ENCODE measurements around the gene ABCC9.
"Not testable (repeated sequence)": the region's sequence is repeated elsewhere in the genome, so short reads cannot be mapped to it uniquely, and the experiment has no call there.

ABCC9 gene

DNA sequence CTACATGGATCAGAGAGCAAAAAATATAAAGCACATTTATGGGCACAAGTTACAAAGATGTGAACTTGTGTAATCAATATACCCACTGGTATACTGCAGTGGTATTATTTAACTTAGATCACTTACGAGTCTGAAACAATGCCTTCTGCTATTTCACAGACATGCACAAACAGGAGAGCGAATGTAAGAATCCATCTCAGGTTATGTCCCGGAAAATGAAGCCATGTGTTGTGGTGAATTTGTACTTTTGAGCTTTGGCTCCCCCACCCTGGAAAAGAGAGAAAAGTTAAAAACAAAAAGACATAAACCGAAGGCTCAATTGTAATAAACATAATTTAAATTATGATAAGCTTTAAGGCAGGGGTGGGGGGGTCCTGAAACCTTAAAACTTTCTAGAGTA lies 7.6 kb downstream of the ABCC9 start:
- DNase-seq = no peak

- not testable (repeated sequence) for DNase-seq
Measured at GRCh38 chr12:21929972-21930371, 11.3 kb downstream of the ABCC9 start.

GRCh38 chr12:21925296-21925913 lies 15.8 kb downstream of the ABCC9 start:
- no peak for DNase-seq

DNA sequence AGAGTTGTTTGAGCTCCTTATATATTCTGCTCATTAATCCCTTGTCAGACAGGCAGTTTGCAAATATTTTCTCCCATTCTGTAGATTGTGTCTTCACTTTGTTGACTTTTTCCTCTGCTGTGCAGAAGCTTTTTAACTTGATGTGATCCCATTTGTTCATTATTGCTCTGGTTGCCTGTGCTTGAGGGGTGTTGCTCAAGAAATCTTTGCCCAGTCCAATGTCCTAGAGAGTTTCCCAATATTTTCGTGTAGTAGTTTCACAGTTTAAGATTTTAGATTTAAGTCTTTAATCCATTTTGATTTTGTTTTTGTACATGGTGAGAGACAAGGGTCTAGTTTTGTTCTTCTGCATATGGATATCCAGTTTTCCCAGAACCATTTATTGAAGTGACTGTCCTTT lies 19.8 kb downstream of the ABCC9 start:
- no peak for DNase-seq

DNA sequence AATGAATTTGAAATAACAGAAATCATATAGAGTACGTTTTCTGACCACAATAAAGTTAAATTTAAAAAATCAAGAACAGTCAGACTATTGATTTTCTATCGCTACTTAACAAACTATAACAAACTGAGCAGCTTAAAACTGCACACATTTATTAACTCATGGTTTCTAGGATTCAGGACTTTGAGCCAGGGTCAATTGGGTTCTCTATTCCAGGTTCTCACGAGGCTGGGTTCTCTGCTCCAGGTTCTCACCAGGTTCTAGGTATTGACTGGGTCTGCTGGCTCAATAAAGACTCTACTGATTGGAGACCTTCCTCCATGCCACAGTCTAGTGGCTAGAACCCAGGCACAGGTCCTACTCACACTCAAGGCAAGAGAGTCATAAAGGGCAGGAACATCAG lies 22.8 kb downstream of the ABCC9 start:
- DNase-seq = no peak

DNA sequence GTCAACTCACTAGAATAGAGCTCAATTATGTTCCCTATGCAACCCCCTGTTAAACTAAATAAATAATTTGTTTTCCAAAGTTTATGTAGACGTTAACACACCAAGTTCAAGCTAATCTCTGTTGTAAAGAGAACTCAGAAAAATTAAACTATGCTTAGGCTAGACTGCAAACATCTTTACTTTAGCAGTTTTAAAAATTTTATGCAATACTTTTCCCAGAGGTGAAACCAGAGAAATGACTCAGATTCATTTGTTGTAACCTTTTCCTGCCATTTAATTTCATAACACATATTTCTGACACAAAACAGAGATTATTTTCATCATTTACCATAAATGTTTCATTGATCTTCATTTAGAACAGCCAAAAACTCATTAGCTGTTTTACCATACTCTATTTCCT lies 27.4 kb downstream of the ABCC9 start:
- no peak for DNase-seq

DNA sequence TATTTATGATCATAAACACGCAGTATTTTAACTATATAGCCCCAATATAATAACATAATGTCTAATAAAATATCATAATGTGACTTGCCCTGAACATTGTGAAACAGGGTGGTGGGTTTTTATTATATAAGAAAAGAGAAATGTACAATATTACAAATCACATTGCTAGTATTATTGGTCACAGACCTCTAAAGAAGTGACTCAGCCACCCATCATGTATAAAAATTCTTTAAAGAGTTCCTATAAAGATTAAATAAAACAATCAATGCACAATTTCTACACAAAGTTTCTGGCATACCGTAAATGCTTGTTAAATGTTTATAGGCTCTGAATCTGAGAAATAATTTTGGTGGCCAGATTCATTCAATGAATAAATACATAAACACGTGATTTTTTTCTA lies 28.9 kb downstream of the ABCC9 start:
- DNase-seq = no peak

DNA sequence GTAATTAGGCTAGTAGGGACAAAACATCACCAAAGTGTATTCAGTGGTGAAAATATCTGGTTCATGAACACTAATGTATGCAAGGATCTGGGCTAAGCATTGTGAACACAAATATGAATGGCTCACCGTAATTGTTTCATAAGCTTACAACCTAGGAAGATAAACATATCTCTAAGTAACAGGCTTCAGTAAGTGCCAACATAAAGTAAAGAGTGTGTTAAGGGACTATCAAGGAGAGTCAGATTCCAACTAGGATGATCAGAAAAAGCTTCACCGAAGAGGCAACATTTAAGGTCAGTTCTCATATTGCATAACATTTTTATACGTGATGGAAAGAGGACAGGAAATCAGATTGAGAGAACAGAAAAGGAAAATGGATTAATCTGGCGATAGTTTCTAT lies 29.4 kb downstream of the ABCC9 start:
- no peak for DNase-seq

- no peak for DNase-seq
Measured at GRCh38 chr12:21910657-21911056, 30.6 kb downstream of the ABCC9 start.

DNA sequence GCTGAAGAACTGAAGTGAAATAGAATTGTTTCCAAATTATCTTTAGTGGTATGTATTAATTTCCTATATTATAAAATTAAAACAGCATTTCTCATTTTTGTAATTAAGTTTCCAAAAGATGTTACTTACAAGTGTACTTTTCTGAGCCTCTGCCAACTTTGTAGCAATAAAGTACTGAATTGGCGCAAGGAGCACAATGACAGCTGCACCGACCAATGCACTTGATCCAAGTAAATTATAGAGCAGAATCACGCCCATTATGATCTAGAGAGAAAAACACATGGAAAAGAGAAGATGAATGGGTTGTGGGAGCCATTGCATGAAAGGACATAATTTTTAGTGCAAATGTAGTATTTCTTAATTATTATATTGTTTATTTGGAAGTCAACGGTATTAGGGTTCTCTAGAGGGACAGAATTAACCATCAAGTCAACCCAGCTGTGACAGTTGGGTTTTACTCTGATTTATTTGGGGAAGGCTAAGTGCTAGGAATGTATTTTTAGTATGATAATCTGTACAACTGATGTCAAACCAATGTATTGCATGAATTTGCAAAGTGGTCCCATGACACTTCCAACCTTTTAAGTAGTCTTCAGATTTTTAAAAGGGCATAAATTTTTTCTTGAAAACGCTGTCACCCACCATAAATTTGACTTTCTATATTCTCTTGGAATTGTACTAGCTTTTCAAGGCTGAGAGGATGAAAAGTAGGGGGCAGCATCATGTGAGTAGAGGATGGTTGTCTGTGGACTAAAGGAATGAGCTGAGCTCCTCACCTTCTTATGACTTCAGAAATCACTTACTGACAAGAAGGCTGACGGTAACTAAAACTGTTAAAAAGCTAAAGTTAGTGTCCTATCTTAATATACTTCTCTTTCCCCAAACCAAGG lies 33.0 kb downstream of the ABCC9 start:
- DNase-seq = no peak

DNA sequence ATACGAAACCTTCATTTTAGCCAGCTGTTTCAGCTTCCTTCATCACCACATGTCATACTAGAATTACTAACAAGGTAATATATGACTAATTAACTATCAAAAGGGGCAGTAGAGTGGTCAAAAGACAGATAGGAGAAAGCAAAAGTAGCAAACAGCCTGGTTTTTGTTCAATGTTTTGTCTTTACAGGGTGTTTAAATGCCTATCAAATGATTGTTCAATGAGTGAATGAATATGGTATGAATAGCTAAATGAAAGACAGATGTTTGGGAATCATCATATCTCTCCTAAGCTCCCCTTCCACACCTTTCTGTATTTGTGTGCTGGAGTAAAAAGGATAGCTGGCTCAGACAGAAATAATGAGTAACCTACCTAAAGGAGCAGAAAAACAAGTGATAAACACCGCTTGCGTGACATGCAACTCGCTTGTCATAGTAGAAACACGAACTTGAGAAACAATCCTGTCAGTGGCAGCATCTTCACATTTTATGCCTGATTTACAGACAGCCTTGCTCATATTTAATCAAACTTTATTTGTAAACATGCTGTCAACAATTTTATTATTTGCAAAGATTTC lies 34.2 kb downstream of the ABCC9 start:
- no peak for DNase-seq

GRCh38 chr12:21899532-21899931 lies 41.7 kb downstream of the ABCC9 start:
- DNase-seq = not testable (repeated sequence)

GRCh38 chr12:21895651-21896050 lies 45.6 kb downstream of the ABCC9 start:
- DNase-seq = no peak

- no peak for DNase-seq
Measured at GRCh38 chr12:21894792-21895595, 46.2 kb downstream of the ABCC9 start.

- DNase-seq = no peak
Measured at GRCh38 chr12:21893924-21894323, 47.3 kb downstream of the ABCC9 start.

DNA sequence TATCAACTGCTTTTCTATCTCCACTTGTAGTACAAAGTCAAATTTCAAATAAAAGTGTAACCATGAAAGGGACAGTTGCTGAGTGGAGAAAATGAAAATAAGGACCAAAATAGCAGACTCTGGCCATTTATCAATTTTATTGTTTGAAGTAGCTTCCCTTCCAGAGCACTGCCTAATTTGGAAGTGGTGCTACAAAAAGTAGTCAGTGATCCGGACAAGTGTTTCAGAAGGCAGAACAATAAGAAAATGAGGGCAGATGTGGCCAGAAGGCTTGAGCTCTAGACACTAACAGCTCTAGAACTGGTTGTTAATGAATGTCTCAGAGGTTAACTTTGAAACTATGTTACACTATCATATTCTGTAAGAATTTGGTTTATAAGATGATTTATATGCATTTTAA lies 48.9 kb downstream of the ABCC9 start:
- DNase-seq = no peak

DNA sequence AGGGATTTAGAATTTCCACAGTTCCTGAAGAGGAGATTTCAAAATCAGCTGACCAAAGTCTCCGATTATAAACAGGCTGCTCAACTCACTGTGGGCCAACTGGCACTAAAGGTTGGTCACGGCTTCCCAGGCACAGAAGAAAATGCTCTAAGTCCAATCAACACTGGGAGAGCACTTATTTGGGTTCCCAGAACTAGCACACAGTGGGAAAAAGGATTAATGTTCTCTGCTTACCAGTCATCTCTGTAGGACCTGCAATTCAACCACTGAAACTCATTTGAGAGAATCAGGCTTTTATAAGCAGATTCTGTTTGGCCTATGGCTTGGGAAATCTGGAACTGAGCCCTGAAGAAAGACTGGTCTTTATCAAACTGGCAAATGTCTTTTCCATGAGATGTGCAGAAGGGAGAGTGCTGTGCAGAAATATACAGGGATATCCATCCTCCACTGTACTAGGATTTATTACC lies 49.4 kb downstream of the ABCC9 start:
- DNase-seq = no peak

- DNase-seq = no peak
Measured at GRCh38 chr12:21888276-21888863, 52.9 kb downstream of the ABCC9 start.

DNA sequence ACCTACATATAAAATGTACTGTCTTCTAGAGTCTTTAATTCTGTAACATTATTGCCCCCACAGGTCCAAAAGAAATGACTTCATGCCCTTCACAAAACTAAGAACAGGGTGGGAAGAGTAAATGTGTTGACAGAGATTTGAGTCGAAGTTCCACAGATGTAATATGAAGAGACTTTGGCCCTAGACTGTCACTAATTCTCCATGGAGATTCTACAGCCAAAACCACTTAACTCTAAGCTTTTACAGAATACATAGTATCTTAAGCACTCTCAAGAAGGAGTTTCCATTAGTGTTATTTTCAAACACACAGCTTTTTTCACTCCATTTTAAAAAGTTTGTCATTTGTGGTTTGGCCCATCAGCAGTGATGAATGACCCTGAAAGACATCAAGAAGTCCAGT lies 56.3 kb downstream of the ABCC9 start:
- no peak for DNase-seq

GRCh38 chr12:21882635-21883034 lies 58.6 kb downstream of the ABCC9 start:
- DNase-seq = no peak

GRCh38 chr12:21881965-21882364 lies 59.3 kb downstream of the ABCC9 start:
- no peak for DNase-seq

- no peak for DNase-seq
Measured at GRCh38 chr12:21879312-21879711, 61.9 kb downstream of the ABCC9 start.

Data from stimulated activated CD4-positive, alpha-beta T cell treated with anti-CD3 and anti-CD28 coated beads, Interleukin-4, amount 100 ng/mL, for 4 hours (primary cell).